ENCODE results near the gene NPAS2.
A peak's percentile ranks its signal among the peaks of the same experiment; 100 is the strongest.

The NPAS2 gene, protein sequence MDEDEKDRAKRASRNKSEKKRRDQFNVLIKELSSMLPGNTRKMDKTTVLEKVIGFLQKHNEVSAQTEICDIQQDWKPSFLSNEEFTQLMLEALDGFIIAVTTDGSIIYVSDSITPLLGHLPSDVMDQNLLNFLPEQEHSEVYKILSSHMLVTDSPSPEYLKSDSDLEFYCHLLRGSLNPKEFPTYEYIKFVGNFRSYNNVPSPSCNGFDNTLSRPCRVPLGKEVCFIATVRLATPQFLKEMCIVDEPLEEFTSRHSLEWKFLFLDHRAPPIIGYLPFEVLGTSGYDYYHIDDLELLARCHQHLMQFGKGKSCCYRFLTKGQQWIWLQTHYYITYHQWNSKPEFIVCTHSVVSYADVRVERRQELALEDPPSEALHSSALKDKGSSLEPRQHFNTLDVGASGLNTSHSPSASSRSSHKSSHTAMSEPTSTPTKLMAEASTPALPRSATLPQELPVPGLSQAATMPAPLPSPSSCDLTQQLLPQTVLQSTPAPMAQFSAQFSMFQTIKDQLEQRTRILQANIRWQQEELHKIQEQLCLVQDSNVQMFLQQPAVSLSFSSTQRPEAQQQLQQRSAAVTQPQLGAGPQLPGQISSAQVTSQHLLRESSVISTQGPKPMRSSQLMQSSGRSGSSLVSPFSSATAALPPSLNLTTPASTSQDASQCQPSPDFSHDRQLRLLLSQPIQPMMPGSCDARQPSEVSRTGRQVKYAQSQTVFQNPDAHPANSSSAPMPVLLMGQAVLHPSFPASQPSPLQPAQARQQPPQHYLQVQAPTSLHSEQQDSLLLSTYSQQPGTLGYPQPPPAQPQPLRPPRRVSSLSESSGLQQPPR

DNA sequence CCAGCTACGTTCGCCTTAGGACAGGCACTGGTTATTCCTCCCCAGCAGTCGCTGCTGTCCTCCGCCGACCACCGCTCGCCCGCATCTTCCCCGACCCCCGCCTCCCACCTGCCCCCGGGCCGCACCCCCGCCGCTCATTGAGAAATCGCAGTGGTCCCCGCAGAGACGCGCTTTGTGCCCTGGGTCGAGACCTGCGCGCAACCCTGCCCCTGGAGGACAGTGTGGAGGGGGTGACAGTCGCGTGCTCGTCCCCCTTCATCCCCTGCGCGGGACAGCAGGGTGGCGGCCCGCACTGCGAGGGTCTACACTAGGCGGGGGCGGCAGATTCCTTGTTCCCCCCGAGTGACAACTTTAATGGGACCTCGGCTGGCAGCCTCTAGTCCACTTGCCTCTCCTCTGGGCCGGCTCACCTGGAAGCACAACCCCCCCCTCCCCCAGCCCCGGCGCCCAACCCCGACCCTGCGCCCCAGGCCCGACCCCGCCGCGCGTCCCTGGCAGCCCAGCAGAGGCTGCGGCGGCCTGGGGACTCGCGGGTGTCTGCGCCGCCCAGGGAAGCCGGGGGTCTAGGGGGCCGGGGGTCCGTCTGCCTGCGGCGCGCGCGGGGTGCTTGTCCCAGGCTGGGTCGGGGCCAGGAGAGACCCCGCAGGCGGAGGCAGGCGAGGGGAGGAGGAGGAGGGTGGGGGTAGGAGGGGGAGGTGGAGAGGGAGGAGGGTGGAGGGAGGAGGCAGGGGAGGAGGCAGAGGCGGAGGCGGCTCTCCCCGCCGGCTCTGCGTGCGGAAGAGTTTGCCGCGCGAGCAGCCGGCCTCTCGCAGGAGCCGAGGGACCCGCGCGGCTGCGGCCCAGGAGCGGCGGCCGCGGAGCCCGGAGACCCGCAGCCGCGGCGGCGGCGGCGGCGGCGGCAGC is at the start of gene NPAS2:
TSS of gene NPAS2 (plus strand) at position 770 of the 903 bp plus-strand sequence. CDS start 84,616 bp downstream, outside the sequence.
- DNase-seq: peak; percentile 14

- DNase-seq: no peak
Observed at GRCh38 chr2:100771125-100771524, 48.8 kb upstream of the NPAS2 start.

DNA sequence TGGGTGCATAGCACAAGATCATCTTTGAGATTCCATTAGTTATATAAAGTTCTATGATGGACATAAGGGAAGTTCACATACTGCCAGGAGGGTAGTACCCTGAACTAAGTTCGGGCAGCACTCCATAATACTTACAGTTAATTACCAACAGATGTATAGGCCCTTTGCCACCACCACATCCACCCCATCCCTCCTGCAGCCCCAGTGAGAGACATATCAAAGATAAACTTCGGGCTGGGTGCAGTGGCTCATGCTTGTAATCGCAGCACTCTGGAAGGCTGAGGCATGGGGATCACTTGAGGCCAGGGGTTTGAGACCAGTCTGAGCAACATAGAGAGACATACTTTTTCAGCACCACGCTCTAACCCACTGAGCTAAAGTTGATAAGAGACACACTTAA is 46.4 kb upstream of the NPAS2 start:
- DNase-seq: no peak

GRCh38 chr2:100776445-100776844 is 43.5 kb upstream of the NPAS2 start:
- DNase-seq: no peak

- no peak for DNase-seq
Observed at GRCh38 chr2:100778637-100779450, 41.1 kb upstream of the NPAS2 start.

- no peak for DNase-seq
Observed at GRCh38 chr2:100779908-100780202, 40.1 kb upstream of the NPAS2 start.

GRCh38 chr2:100780203-100781008 is 39.5 kb upstream of the NPAS2 start:
- DNase-seq: no peak

- no peak for DNase-seq
Observed at GRCh38 chr2:100781009-100781325, 39.0 kb upstream of the NPAS2 start.

GRCh38 chr2:100781523-100782379 is 38.2 kb upstream of the NPAS2 start:
- no peak for DNase-seq

- DNase-seq: no peak
Observed at GRCh38 chr2:100782380-100782878, 37.5 kb upstream of the NPAS2 start.

GRCh38 chr2:100783987-100784386 is 36.0 kb upstream of the NPAS2 start:
- no peak for DNase-seq

GRCh38 chr2:100784681-100785080 is 35.3 kb upstream of the NPAS2 start:
- DNase-seq: no peak

GRCh38 chr2:100785626-100786296 is 34.2 kb upstream of the NPAS2 start:
- no peak for DNase-seq

GRCh38 chr2:100786297-100786658 is 33.7 kb upstream of the NPAS2 start:
- no peak for DNase-seq

- DNase-seq: no peak
Observed at GRCh38 chr2:100786985-100787384, 33.0 kb upstream of the NPAS2 start.

GRCh38 chr2:100789361-100789760 is 30.6 kb upstream of the NPAS2 start:
- no peak for DNase-seq

DNA sequence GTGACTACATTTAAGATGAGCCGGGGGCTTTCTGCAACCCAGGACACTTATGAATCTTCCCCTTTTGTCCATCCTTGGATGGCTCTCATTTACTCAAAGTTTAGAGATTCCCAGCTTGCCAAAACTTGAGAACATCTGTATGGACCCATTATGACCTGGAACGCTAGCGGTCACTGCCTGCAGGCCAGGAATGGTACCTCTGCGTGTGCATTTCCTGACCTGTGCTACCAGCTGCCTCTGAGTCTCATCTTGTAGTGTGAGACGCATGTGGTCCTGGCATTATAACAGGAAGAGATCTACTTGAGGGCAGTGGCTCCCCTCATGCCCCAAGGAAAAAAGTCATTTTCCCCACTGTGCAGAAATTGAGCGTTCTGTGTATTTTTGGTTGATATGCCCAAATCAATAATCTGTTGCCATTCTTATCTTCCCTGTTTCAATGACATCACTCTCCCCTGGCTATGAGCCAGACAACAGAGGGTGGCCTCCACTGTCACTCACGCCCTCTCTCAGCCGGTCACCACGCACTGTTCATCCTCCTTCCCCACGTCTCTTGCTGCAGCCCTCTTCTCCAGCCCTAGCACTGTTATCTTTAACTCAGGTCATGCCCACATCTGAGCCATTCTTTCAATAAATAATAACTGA is 28.5 kb upstream of the NPAS2 start:
- DNase-seq: no peak

DNA sequence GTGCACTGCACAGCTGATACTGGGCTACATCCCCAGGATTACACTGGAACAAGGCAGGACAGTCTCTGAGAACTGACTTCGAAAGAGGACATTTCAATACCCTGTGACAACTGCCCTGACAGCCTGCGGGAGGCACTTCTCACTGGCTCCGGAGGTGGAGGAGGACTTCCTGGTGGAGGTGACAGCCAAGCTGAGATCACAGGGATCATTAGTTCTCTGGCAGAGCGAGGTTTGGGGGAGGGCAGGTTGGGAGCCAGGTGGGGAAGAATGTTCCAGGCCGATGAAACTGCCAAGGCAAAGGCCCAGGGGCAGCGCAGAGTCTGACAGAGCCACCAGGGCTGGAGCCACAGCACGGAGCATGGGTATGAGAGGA is 28.0 kb upstream of the NPAS2 start:
- no peak for DNase-seq

DNA sequence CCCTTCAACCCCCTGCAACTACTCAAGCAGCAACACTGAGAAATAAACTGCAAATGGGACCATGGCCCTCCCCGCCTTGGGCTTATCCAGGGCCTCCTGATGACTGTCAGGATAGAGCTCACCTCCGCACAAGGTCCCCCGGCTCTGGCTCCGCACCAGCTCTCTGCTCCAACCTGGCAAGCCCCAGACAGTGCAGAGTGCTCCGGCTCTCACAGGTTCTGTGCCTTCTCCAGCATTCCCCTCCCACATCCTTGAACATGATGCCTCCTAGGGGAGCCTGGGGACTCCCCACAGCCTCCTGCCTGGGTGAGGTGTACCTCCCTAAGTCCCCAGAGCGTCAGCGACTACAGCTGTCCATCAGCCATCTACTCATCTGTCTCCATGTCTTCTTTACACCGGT is 26.7 kb upstream of the NPAS2 start:
- no peak for DNase-seq

Measured in activated CD4-positive, alpha-beta T cell treated with anti-CD3 and anti-CD28 coated beads, Interleukin-10, Interleukin-2, amounts not matched to agents 100 ng/mL and 50 ng/mL, durations not matched to agents 16 hours and 8 hours (primary cell).